Hepatocyte (in vitro differentiated cells): ENCODE data around the gene TTC28. TPM values are rescaled to one million over a fixed set of nuclear protein-coding genes. Genes with fewer than 3 reads are reported as not detected.
A peak's percentile ranks its signal among the peaks of the same experiment; 100 is the strongest.

ENCODE experiments used
- DNase-seq: peaks from one replicate; pipeline ENCODE4 v3.0.0-alpha.2; 2016; ENCODE audit warnings: low spot score
- H2AFZ ChIP-seq: fragments of 200-600 bp; sonication (generic); 2 replicates; pipeline ENCODE4 v1.6.0; 2016; ENCODE audit warnings: antibody characterized with exemption, mild to moderate bottlenecking
- H3K27ac ChIP-seq: fragments of 200-600 bp; sonication (generic); 2 replicates; pipeline ENCODE4 v1.5.1; 2016; ENCODE audit warnings: mild to moderate bottlenecking
- H3K27me3 ChIP-seq: fragments of 200-600 bp; sonication (generic); 2 replicates; pipeline ENCODE4 v1.6.1; 2016
- H3K36me3 ChIP-seq: fragments of 200-600 bp; sonication (generic); replicated peaks from 2 replicates; pipeline ENCODE4 v1.5.1; 2016; ENCODE audit warnings: low read depth; ENCODE audit not compliant: insufficient read depth
- H3K4me1 ChIP-seq: fragments of 200-600 bp; sonication (generic); 2 replicates; pipeline ENCODE4 v1.5.1; 2016; ENCODE audit warnings: mild to moderate bottlenecking, moderate library complexity; ENCODE audit not compliant: insufficient read depth
- H3K4me2 ChIP-seq: fragments of 200-600 bp; sonication (generic); 2 replicates; pipeline ENCODE4 v1.6.0; 2016
- H3K4me3 ChIP-seq: fragments of 200-600 bp; sonication (generic); 2 replicates; pipeline ENCODE4 v1.5.1; 2016; ENCODE audit warnings: mild to moderate bottlenecking
- H3K79me2 ChIP-seq: fragments of 200-600 bp; sonication (generic); 2 replicates; pipeline ENCODE4 v1.6.0; 2017; ENCODE audit warnings: mild to moderate bottlenecking
- H3K9me2 ChIP-seq: fragments of 200-600 bp; sonication (generic); replicated peaks from 2 replicates; pipeline ENCODE4 v1.6.0; 2017; ENCODE audit warnings: mild to moderate bottlenecking; ENCODE audit not compliant: insufficient read depth
- H3K9me3 ChIP-seq: fragments of 200-600 bp; sonication (generic); 2 replicates; pipeline ENCODE4 v1.5.1; 2016; ENCODE audit warnings: low read depth, mild to moderate bottlenecking
- H4K20me1 ChIP-seq: fragments of 200-600 bp; sonication (generic); 2 replicates; pipeline ENCODE4 v1.6.0; 2016; ENCODE audit warnings: mild to moderate bottlenecking; ENCODE audit not compliant: insufficient read depth, poor library complexity, severe bottlenecking
- CTCF ChIP-seq: fragments of 200-600 bp; sonication (generic); IDR thresholded peaks from 2 replicates; pipeline ENCODE4 v1.5.1; 2016; ENCODE audit warnings: antibody characterized with exemption, mild to moderate bottlenecking; ENCODE audit not compliant: poor library complexity
- EZH2 ChIP-seq: fragments of 200-600 bp; sonication (generic); IDR thresholded peaks from 2 replicates; pipeline ENCODE4 v1.6.1; 2016; ENCODE audit warnings: antibody characterized with exemption, mild to moderate bottlenecking, borderline replicate concordance
- EZH2phosphoT487 ChIP-seq: fragments of 200-600 bp; sonication (generic); IDR thresholded peaks from one replicate; pipeline ENCODE4 v1.6.1; 2018; ENCODE audit warnings: antibody characterized with exemption, mild to moderate bottlenecking, low read depth, moderate library complexity; ENCODE audit not compliant: unreplicated experiment, severe bottlenecking
- whole genome bisulfite sequencing: methylation state at CpG from one replicate; pipeline ENCODE4 v1.1.6; 2016; ENCODE audit warnings: low lambda C conversion rate; ENCODE audit errors: missing lambda C conversion rate; 5-methylcytosine and 5-hydroxymethylcytosine counted together
- polyA plus RNA-seq: library from polyadenylated mRNA; unstranded; fragments of >200 nt; fragmentation: Nextera tagmentation; extraction: Ambion mirVana; gene quantifications from 2 replicates; pipeline ENCODE4 v1.2.1, GENCODE V29; 2016
- total RNA-seq: library from RNA; depleted of rRNA; stranded (reverse); fragments of >200 nt; gene quantifications from 2 replicates; pipeline ENCODE4 v1.2.3, GENCODE V29; 2014

Gene TTC28
- total and polyA plus RNA-seq, 2 experiments from 2014 or later = 14.7 to 30.4 TPM

DNA sequence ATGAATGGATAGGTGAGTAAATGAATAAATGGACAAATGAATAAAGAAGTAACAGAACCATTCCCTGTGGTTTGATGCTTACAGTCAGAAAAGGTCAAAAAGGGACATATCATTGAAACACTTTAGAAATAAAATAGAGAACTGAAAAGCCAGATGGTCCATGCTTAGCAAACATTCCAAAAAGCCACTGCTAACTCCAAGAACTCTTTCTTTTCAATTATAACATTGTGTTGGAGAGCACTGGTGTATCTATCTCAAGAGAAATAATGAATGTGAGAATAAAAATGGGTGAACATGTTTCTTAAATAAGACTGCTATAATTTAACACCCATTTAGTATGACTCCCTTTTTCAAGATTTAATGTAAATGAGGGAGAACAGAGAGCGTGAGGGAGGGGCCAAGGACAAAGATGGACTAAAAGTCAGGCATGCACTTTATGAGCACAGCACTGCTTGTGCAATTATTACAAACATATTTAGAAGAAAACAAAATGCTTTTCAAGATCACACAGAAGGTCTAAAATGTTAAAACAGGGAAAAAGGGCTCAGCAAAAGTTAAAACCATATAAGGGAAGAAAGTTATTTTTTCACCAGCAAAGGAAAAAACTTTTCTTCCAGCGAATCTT, 536.3 kb downstream of the TTC28 start:
- Histone ChIP-seq H3K27ac (peak overlapping the region; percentile 36), H3K4me1 (peaks cover 36% of the 10 kb centered on the region), H4K20me1 (no peaks in the 10 kb centered on the region), H3K27me3 (no peaks in the 10 kb centered on the region), H3K9me3 (no peaks in the 10 kb centered on the region), H3K4me2 (peak overlapping the region; percentile 4), H3K4me3 (no peak overlapping the region), H3K9me2 (no peaks in the 10 kb centered on the region), H2AFZ (no peak overlapping the region), H3K36me3 (no peaks in the 10 kb centered on the region), H3K79me2 (peaks cover 2% of the 10 kb centered on the region)
- DNase-seq = no peak
- TF ChIP-seq CTCF = no peak
- 87% methylated on average over 2 of the region's 2 CpGs for WGBS

DNA sequence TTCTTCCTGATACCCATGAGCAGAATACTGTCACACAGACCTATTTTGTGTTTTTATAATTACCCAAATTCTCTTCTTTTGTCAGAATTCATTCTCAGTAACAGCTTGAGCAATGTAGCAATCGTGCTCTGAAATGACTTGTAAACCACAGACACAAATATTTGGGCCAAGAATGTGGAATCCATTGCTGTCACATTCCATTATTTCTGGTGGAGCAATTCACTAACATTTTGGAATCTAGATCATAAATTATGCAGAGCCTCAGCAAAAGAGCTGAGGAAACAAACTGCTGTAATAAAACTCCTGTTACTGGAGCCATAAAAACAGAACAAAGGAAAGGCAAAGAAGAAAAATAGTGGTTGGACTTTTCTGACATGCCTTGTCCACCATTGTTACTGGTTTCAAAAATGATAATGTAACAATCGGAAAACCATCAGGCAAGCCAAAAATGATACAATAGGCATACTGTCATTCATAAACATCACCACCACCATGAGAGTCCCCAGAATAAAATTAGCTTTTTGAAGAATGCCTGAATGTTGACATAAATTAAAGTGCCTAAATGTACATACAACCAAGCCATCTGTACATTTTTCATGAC, 537.2 kb downstream of the TTC28 start:
- TF ChIP-seq EZH2phosphoT487 (no peak), CTCF (no peak), EZH2 (no peak)
- DNase-seq = peak; percentile 13
- Histone ChIP-seq H2AFZ (no peak overlapping the region), H3K4me2 (peak overlapping the region; percentile 6), H3K36me3 (no peaks in the 10 kb centered on the region), H3K27ac (peak overlapping the region; percentile 36), H3K9me2 (no peaks in the 10 kb centered on the region), H3K4me1 (peaks cover 37% of the 10 kb centered on the region), H3K9me3 (no peaks in the 10 kb centered on the region), H3K27me3 (no peaks in the 10 kb centered on the region), H4K20me1 (no peaks in the 10 kb centered on the region), H3K4me3 (no peak overlapping the region), H3K79me2 (peaks cover 2% of the 10 kb centered on the region)
- WGBS = 25% methylated on average over 2 of the region's 2 CpGs

GRCh38 chr22:28141614-28142013, 538.0 kb downstream of the TTC28 start:
- 45% methylated on average over 2 of the region's 2 CpGs for WGBS
- Histone ChIP-seq H4K20me1 (no peaks in the 10 kb centered on the region), H3K4me1 (peaks cover 35% of the 10 kb centered on the region), H3K27me3 (no peaks in the 10 kb centered on the region), H3K36me3 (no peaks in the 10 kb centered on the region), H3K9me2 (no peaks in the 10 kb centered on the region), H3K79me2 (peaks cover 2% of the 10 kb centered on the region), H2AFZ (no peak overlapping the region), H3K9me3 (no peaks in the 10 kb centered on the region), H3K4me2 (peak overlapping the region; percentile 6), H3K27ac (peak overlapping the region; percentile 20), H3K4me3 (no peak overlapping the region)
- no peak for TF ChIP-seq CTCF
- no peak for TF ChIP-seq EZH2
- no peak for TF ChIP-seq EZH2phosphoT487
- no peak for DNase-seq
